Lung (tissue), 12 donors: Measurements from ENCODE around the gene PCDHB3. TPM values are rescaled to one million over a fixed set of nuclear protein-coding genes. Genes with fewer than 3 reads are reported as not detected.
A peak's percentile ranks its signal among the peaks of the same experiment; 100 is the strongest.
"Not testable (repeated sequence)": the region's sequence is repeated elsewhere in the genome, so short reads cannot be mapped to it uniquely, and the experiment has no call there.

Experiments used
- ATAC-seq: fragments of 200-7000 bp; cut with Tn5 transposase; one replicate; pipeline ENCODE4 v1.9.1; 2020; ENCODE audit warnings: moderate number of reproducible peaks; ENCODE audit not compliant: insufficient read depth, low FRiP score
- DNase-seq, 3 donors: peaks; one replicate each; pipeline ENCODE4 v3.0.0-alpha.2; 2013 to 2017
- H3K27ac ChIP-seq, 2 donors: one replicate each; pipeline ENCODE4 v1.5.1; 2013; ENCODE audit warnings: mild to moderate bottlenecking in 2 of 2, moderate library complexity in 2 of 2, control low read depth in 1 of 2, inconsistent platforms in 1 of 2, low read depth in 1 of 2, low read length in 1 of 2
- H3K27me3 ChIP-seq, 3 donors: one replicate each; pipeline ENCODE4 v1.5.1; 2013; ENCODE audit warnings: low read length in 2 of 3; ENCODE audit not compliant: control insufficient read depth in 3 of 3, insufficient read depth in 3 of 3
- H3K36me3 ChIP-seq, 4 donors: one replicate each; pipeline ENCODE4 v1.5.1; 2013; ENCODE audit warnings: low read length in 4 of 4, mild to moderate bottlenecking in 1 of 4, moderate library complexity in 1 of 4; ENCODE audit not compliant: control insufficient read depth in 4 of 4, insufficient read depth in 4 of 4
- H3K4me1 ChIP-seq, 5 donors: one replicate each; pipeline ENCODE4 v1.5.1; 2013; ENCODE audit warnings: low read length in 5 of 5, mild to moderate bottlenecking in 2 of 5, moderate library complexity in 1 of 5; ENCODE audit not compliant: control insufficient read depth in 5 of 5, insufficient read depth in 5 of 5
- H3K4me3 ChIP-seq: one replicate; pipeline ENCODE4 v1.5.1; 2013; ENCODE audit warnings: mild to moderate bottlenecking, control low read depth, moderate library complexity
- H3K9ac ChIP-seq, 2 donors: one replicate each; pipeline ENCODE4 v1.5.1; 2013; ENCODE audit warnings: low read length in 2 of 2, control low read depth in 1 of 2; ENCODE audit not compliant: insufficient read depth in 1 of 2
- H3K9me3 ChIP-seq, 4 donors: one replicate each; pipeline ENCODE4 v1.5.1; 2013; ENCODE audit warnings: low read length in 3 of 4, mild to moderate bottlenecking in 1 of 4, moderate library complexity in 1 of 4; ENCODE audit not compliant: control insufficient read depth in 4 of 4, insufficient read depth in 3 of 4
- CTCF ChIP-seq: IDR thresholded peaks from 2 replicates; pipeline ENCODE4 v1.5.1; 2012; ENCODE audit warnings: mild to moderate bottlenecking; ENCODE audit errors: control extremely low read depth, extremely low read depth
- WGBS, 2 donors: extraction: QIAGEN DNeasy Blood & Tissue Kit; methylation state at CpG; one replicate each; pipeline ENCODE4 v1.1.7; 2013; 5-methylcytosine and 5-hydroxymethylcytosine counted together
- polyA plus RNA-seq, 2 donors: library from polyadenylated mRNA; stranded (reverse); fragments of 200-250 nt; gene quantifications; one replicate each; pipeline ENCODE4 v1.2.1, GENCODE V29; 2013
- total RNA-seq, 2 donors: library from RNA; depleted of rRNA in 1 of 2; stranded (reverse); fragments of >200 nt in 1 of 2; gene quantifications; one replicate each; pipeline ENCODE4 v1.2.1, GENCODE V29; 2014 to 2021
- donor health status: control.
- donor health status: control.
- donor health status: Bipolar disorder and iron deficiency.
- donor health status: healthy.
- donor health status: DM: yes; HTN: yes; CAD: no.

Gene PCDHB3
- total and polyA plus RNA-seq, 4 donors: 0.33 to 7.8 (median 1.9) TPM

- Histone ChIP-seq H3K9ac (peak within 1 kb of the TSS in 1 of 2 donors; percentile 72), H3K4me1 (no peaks in the 10 kb centered on the region), H3K9me3 (peaks cover 5 to 27% (median 12%) of the 10 kb centered on the region in 4 donors), H3K27me3 (no peaks in the 10 kb centered on the region), H3K36me3 (no peaks in the 10 kb centered on the region), H3K4me3 (peak within 1 kb of the TSS; percentile 35), H3K27ac (no peak within 1 kb of the TSS)
- no peak for ATAC-seq
- peak; percentile 57 to 76 (median 60) for DNase-seq
- no peak for TF ChIP-seq CTCF
- WGBS, 2 donors: 15 to 20% methylated on average over 22 of the region's 22 CpGs
Measured at GRCh38 chr5:141135030-141135717, 34.9 kb downstream of the PCDHB3 start, which contains the start of gene PCDHB5. Gene PCDHB5, plus strand, starts transcription at chr5:141135206. Its CDS starts 229 bp downstream, at chr5:141135435.

- 40 to 44% methylated on average over 19 of the region's 19 CpGs for WGBS, 2 donors
- no peaks in the 10 kb centered on the region for H3K36me3 ChIP-seq
- H3K4me3 ChIP-seq: no peak overlapping the region
- no peak for TF ChIP-seq CTCF
- no peaks in the 10 kb centered on the region for H3K4me1 ChIP-seq
- H3K9ac ChIP-seq: peak overlapping the region in 1 of 2 donors; percentile 42
- no peak for ATAC-seq
- H3K27me3 ChIP-seq: no peaks in the 10 kb centered on the region
- H3K9me3 ChIP-seq: peaks cover 5 to 26% (median 12%) of the 10 kb centered on the region in 4 donors
- DNase-seq: peak in 1 of 3 donors; percentile 19
- H3K27ac ChIP-seq: no peak overlapping the region
Measured at GRCh38 chr5:141135718-141136266, 35.5 kb downstream of the PCDHB3 start.

DNA sequence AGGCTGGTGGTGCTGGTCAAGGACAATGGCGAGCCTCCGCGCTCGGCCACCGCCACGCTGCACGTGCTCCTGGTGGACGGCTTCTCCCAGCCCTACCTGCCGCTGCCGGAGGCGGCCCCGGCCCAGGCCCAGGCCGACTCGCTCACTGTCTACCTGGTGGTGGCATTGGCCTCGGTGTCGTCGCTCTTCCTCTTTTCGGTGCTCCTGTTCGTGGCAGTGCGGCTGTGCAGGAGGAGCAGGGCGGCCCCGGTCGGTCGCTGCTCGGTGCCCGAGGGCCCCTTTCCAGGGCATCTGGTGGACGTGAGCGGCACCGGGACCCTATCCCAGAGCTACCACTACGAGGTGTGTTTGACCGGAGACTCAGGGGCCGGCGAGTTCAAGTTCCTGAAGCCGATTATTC is 37.1 kb downstream of the PCDHB3 start:
- ATAC-seq, H3K9ac ChIP-seq, H3K27me3 ChIP-seq, H3K4me3 ChIP-seq, H3K4me1 ChIP-seq, H3K36me3 ChIP-seq, H3K27ac ChIP-seq, DNase-seq: not testable (repeated sequence)
- H3K9me3 ChIP-seq: peaks cover 5 to 26% (median 12%) of the 10 kb centered on the region in 4 donors
- 43 to 46% methylated on average over 30 to 34 of the region's 34 CpGs for WGBS, 2 donors

GRCh38 chr5:141149812-141150211 is 49.5 kb downstream of the PCDHB3 start, which contains the start of gene PCDHB6:
Gene PCDHB6, plus strand, starts transcription at chr5:141150057. Its CDS starts 201 bp downstream, at chr5:141150258.
- H3K27ac ChIP-seq: no peak within 1 kb of the TSS
- no peak for TF ChIP-seq CTCF
- peaks cover 0 to 2% (median 0%) of the 10 kb centered on the region in 3 donors for H3K27me3 ChIP-seq
- no peak within 1 kb of the TSS for H3K4me3 ChIP-seq
- DNase-seq: peak in 2 of 3 donors; percentile 45 to 46
- no peaks in the 10 kb centered on the region for H3K36me3 ChIP-seq
- ATAC-seq: no peak
- H3K4me1 ChIP-seq: no peaks in the 10 kb centered on the region
- peaks cover 3 to 28% (median 9%) of the 10 kb centered on the region in 4 donors for H3K9me3 ChIP-seq
- H3K9ac ChIP-seq: no peak within 1 kb of the TSS
- 12 to 16% methylated on average over 18 of the region's 18 CpGs for WGBS, 2 donors
